GM18499 (cell line): ENCODE data around the gene PIWIL4.
"Not testable (repeated sequence)": the region's sequence is repeated elsewhere in the genome, so short reads cannot be mapped to it uniquely, and the experiment has no call there.

Source experiments
- ATAC-seq: cut with Tn5 transposase; IDR thresholded peaks from one replicate; pipeline ENCODE4 v1.9.1; 2021; ENCODE audit warnings: moderate number of reproducible peaks; ENCODE audit not compliant: insufficient read depth, unreplicated experiment

Gene PIWIL4

DNA sequence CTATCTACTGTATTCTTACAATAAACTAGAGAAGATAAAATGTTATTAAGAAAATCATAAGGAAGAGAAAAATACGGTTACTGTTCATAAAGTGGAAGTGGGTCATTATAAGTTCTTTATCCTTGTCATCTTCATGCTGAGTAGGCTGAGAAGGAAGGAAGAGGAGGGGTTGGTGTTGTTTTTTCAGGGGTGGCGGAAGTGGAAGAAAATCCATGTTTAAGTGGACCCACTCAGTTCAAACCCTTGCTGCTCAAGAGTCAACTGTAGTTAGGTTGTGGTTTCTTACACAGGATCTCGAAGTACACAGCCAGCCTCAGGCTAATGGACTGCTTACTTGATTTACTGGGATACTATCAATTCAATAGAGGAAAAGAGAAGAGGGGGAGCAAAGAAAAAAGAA, 63.1 kb downstream of the PIWIL4 start:
- no peak for ATAC-seq

DNA sequence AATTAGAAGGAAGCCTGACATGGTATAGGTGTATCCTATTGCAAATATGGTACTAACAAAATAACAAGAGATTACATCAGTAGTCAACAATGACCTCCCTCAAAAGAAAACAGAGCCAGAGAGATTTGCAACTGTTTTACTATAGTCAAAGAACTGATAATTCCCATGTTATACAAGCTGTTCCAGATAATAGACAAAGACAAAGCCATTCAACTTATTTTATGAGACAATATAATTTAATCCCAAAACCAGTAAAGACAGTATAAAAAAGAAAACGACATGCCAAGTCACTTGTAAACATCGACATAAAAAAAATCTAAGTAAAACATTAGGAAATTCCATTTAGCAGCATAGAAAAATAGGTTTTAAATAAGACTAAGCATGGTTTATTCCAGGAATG, 65.2 kb downstream of the PIWIL4 start:
- no peak for ATAC-seq

DNA sequence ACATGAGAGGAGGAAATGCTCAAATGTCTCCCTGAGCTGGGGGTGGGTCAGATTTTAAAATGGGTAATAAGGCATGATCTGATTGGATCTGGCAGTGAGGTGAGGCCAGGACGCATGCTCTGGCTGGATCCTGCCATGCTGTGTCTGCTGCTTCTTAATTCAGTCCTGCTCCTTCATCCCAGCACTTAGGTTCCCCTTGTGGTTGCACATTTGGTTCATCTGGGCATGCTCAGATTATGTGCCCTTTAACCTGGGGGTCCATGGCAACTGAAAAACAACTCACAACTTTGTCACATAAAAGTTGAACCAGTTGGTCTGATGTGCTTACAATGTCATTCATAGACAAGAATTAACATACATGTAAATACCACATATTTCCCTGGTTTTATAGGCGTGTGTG, 67.9 kb downstream of the PIWIL4 start:
- ATAC-seq = no peak

DNA sequence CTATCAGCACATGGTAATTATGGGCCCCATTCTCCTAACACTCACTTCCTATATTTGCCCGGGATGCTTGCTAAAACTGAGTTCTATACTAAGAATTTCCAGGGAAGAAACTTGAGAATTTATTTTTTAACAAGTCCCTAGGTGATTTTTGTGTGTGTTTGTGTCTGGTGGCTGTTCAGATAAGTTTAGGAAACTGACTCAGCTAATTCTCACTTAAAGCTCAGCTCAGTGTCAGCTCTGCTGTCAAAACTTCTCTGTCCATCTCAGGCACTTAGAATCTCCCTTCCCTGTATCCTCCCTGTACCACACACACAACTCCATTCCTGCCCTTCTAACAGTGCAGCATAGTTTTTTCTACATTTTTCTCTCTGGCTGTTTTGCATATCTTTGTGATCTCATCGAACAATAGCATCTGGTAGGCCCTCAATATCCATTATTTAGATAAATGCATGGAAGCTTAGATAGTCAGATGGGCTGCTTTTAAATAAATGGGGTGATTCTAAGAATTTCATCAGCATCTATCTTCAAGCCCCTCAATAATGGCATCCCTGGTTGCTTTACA, 69.3 kb downstream of the PIWIL4 start:
- ATAC-seq = no peak

DNA sequence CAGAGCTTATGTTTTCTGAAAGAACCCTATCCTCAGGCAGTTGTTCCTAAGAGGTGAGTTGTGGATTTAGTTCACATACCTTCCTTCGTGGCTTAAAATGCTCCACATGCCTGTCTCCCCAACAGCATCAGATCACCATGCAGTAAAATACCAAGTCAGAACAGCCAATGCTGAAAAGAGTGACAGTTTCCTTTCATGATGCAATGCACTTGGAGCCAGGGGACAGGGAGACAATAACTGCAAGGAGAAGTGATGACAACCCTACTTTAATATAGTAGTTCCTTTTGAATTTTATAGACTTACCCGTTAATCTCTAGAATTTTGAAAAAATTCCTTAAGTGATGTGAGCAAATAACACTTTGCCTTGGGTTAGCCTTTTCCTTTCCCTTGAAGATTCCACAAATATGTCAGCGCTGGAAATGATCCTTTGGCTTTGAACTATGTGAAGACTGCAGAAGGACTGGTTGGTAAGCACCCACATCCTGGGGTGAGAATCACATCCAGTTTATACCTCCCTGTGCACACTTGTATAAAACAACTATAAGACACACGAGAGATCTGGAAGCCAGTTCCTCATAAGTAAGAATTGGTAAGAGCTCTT, 71.2 kb downstream of the PIWIL4 start:
- no peak for ATAC-seq

DNA sequence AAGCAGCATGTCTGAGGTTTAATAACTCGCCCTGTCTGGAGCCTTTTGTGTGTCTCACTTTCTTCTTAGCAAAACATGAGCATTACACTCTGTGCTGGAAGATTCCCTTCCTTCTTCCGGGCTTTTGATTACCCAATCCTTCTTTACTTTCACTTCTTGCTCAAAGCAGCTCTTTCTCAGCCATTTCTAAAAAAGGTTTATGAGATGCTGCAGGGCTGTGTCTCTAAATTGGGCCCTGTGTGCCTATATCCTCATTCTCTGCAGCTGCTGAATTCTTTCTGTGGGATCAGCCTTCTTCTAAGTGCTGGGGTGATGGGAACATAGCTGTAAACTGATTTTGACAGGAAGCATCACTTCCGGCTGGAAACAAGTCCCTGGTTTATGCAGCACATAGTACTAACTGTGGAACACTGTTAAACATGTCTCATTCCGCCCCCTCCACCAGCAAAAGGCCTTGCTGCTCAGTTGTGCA, 71.8 kb downstream of the PIWIL4 start:
- ATAC-seq = no peak

DNA sequence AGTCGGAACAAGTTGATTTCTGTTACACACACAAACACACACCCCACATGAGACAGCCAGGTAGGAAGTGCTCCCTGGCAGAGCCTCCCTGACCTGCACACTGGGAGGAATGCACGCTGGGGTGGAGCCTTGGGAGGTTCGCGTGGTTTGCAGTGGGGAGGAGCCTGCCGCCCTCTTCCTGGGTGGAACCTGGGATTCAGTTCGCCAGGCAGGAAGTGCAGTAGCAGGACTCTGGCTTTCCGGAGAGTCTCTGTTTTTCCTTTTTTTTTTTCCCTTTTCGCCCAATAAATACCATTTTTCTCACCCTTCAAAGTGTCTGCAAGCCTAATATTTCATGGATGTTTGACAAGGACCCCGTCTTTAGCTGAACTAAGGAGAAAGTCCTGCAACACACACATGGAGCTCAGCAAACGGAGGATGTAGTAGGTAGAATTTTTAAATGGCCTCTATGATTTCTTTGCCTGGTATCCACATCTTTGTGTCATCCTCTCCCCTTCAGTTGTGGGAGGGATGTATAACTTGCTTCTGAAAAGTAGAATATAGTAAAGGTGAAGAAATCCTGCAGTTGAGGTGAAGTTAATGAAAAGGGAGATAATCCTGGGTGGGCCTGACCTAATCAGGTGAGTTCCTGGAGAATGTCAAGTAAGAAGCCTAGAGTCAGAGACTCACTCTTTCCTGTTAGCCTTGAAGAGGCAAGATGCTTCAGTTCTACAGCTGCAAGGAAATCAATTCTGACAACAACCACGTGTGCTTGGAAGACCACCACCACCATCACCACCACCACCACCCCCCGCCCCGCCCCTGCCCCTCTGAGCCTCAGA, 72.9 kb downstream of the PIWIL4 start:
- no peak for ATAC-seq

DNA sequence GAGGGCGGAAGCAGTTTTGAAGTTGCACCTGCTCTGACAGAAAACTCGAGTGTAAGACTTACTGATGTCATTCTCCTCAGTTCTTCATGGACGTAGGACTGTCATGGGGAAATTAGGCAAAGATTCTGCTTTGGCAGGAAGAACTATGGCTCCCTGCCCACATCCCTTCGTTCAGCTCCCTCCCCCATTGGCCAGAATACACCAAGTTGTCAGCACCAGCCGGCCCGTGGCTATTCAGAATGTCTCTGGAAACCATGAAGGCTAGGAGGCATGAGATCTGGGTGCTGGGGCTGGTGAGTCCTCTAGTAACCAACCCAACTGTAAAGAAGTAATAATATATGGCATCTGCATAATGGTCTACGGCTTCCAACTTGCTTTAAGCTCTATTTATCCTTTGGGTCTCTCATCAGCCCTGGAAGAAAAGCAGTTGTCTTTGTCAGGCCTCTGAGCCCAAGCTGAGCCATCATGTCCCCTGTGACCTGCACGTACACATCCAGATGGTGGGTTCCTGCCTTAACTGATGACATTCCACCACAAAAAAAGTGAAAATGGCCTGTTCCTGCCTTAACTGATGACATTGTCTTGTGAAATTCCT, 74.1 kb downstream of the PIWIL4 start:
- ATAC-seq = no peak

DNA sequence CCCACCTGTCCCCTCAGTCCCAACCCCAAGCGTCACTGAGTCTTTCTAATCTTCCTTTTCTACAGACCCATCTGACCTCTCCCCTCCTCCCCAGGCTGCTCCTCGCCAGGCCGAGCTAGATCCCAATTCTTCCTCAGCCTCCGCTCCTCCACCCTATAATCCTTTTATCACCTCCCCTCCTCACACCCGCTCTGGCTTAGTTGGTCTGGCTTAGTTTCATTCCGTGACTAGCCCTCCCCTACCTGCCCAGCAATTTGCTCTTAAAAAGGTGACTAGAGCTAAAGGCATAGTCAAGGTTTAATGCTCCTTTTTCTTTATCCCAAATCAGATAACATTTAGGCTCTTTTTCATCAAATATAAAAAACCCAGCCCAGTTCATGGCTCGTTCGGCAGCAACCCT, 76.0 kb downstream of the PIWIL4 start:
- ATAC-seq = not testable (repeated sequence)

DNA sequence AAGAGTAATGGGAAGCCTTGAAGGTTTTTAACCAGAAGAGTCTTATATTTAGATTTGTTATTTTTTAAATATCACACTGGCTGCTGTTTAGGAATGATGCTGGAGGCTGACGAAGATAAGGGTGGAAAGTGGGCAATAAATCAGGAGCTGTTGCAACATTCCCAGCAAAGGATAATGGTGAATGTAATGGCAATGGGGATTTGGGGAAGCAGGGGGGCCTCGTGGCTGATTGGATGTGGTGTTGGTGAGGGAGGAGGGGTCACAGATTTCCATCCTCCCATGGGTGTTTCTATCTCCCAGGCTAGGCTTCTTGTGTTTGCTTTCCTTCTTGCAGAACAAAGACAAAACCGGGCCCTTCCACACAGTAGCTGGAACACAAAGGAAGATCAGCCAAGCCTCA, 80.8 kb downstream of the PIWIL4 start:
- no peak for ATAC-seq

DNA sequence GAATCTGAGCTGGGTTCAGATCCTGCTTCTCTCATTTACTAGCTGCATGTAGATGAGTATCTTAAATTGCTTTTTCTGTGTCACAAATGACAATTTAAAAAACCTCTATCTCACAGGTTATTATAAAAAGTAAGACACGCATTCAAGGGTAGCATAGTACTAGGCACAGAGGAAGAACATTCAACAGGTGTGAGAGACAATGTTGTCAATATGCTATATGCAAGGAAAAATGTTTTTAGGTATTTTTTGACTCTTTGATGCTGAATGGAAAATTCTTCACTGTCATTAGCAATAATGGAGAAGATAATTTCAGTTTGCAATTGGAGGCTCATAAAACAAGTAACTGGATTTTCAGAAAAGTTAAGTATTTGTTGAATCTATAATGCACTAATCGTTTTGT, 81.6 kb downstream of the PIWIL4 start:
- ATAC-seq = no peak

DNA sequence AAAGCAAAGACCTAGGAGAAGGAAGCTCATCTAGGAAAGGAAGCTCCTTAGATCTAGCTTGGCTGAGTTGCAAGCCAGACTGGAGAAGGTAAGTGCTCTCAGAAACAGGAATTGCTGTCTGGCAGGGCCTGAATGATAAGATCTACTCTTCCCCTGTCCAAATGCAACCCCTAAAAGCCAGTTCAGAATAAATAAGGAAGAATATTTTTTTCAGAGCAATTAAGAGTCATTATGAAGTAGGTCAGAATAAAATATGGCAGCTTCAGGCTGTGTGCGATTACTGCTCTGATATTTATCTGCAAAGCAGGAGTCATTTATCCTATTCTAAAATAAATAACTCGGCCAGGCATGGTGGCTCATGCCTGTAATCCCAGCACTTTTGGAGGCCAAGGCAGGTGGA, 82.1 kb downstream of the PIWIL4 start:
- ATAC-seq = no peak

DNA sequence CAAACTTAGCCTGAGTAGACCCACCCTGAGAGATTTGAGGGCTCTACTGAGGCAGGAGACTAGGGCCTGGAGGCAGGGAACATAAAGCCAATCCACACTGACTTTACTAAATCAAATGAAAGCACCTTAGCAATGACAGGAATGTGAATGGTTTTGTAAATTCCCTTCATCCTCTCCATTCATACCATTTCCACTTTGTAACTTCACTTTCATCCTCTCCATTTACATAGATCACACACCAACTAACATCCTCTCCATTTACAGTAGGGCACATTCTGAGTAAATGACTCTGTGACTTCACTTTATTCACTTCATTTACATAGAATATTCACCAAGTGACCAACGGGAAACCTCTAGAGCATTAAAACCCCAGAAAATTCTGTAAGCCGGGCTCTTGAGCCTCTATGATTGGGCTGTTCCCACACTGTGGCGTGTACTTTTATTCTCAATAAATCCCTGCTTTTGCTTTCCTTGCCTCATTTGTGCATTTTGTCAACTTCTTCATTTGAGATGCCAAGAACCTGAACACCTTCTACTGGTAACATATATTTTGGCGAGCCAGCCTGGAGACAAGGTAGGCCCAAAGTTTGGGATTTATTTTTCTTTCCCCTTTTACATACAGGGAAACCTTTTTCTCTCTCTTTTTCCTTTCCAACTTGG, 82.9 kb downstream of the PIWIL4 start:
- no peak for ATAC-seq

DNA sequence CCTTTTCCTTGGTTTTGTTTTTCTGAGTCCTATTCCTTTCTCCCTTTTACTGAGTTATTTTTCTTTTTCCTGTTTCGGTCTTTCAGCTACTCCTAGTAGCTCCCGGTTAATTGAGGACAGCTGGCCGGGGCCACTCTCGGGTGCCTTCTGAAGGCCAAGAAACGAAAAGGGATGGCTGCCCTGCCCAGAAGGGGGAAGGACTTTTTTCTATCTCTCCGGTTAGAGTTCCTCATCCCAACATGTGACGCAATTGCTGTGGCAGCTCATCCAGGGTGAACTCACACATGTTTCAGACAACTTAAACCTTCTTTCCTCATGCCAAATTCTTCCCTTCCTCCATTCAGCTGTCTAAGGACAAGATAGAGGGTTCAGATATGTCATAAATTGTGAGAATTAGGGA, 83.6 kb downstream of the PIWIL4 start:
- ATAC-seq = no peak

DNA sequence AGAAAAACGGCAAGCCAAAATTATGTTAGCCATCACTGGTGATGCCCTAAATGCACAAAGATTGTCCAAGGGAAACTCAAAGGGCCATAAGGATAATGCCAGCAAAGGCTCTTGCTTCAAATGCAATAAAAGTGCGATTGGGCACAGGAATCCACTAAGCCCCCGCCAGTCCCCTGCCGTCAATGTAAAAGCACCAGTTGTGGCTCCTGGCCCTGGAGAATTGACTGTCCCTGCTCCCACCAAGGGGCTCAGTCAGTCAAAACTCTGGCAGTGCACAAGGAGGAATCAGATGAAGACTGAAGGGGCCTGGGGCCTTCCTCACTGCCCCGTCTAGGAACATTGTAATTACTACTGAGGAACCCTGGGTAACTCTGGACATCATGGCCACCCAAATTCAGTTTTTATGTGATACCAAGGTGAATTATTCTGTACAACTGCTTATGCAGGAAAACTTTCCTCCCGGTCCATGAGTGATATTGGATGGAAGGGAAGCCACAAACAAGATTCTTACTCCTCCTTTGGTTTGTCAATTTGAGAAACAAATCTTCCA, 85.6 kb downstream of the PIWIL4 start:
- ATAC-seq = no peak

DNA sequence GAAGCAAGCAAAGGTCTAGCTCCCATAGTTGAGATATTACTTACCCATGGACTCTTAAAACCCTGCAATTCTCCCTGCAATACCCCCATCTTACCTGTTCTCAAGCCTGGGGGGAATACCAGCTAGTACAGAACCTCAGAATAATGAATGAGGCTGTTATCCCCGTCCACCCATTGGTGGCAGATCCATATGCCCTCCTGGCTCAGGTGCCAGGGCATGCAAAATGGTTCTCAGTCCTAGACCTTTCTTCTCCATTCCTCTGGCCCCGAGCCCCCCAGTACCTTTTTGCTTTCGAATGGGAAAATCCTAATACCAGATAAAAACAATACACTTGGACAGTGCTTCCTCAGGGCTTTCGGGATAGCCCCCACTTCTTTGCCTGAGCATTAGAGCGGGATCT, 86.4 kb downstream of the PIWIL4 start:
- ATAC-seq = no peak

DNA sequence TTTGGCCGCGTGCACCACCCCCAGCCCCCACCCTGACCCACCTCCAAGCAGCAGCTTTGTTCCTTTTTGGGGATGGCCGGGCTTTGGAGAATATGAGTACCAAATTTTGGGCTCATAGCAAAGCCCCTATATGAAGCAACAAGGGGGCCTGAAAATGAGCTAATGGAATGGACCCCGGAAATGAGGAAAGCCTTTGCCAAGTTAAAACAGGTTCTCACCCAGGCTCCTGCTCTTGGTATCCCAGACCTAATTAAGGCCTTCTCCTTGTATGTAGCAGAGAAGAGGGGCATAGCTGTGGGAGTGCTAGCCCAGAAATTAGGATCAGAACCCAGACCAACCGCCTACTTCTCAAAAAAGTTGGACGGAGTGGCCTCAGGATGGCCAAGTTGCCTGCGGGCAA, 87.0 kb downstream of the PIWIL4 start:
- ATAC-seq = no peak

DNA sequence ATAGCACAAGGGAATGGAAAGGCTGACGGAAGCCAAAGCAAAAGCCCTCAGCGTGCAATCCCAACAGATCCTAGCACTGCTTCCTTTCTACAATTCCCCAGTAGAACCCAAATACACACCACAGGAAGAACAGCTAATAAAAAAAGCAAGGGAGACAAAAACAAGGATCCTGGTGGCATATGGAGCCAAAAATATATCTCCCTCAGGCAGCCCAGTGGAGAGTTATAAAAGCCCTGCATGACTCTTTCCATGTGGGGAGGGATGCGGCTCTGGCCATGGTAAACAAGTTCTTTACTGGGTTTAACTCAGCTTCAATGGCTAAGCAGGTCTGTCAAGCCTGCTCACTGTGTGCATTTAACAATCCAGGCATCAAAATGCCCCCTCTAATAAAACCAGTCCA, 88.1 kb downstream of the PIWIL4 start:
- no peak for ATAC-seq

DNA sequence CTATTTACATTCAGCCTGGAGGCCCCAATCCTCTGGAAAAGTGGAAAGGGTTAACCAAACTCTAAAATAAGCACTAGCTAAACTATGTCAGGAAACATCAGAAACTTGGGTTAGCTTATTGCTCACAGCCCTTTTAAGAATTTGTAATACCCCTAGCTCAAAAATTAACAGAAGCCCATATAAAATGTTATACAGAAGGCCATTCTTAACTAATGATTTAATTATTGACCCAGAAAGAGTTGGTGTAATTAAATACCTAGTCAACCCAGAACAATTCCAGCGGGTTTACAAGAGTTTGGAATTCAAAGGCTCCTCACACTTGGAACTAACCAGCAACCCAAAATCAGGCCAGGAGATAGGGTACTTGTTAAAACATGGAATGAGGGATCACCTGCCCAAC, 88.8 kb downstream of the PIWIL4 start:
- no peak for ATAC-seq

DNA sequence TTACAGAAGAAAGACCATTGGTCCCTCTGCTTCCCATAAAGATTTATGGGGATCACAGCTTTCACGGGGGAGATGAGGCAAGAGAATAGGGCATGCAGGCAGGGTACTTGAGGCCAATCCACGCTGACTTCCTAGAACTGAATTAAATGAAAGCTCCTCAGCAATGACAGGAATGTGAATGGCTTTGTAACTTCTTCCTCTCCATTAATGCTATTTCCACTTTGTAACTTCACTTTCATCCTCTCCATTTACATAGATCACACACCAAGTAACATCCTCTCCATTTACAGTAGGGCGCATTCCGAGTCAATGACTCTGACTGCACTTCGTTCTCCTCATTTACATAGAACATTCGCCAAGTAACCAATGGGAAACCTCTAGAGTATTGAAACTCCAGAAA, 89.8 kb downstream of the PIWIL4 start:
- no peak for ATAC-seq

DNA sequence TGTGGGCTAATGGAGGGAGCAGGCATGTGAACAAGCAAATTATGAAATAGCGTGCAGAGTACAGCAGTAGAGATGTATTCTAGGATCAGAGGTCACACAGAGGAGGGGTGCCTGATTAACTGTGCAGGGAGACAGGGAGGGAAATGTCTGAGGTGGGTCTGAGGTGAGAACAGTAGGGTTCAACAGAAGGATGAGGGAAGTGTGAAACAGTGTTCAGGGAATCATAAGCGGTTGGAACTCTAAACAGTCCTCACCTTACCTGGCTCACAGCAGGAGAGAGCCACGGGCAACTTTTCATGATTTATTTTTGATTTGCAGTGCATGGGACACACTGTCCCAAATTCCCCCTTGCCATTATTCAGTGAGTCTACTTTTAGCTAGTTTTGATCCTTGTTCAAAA, 90.5 kb downstream of the PIWIL4 start:
- no peak for ATAC-seq
